ENCODE measurements around the gene BBX.

The BBX gene

DNA sequence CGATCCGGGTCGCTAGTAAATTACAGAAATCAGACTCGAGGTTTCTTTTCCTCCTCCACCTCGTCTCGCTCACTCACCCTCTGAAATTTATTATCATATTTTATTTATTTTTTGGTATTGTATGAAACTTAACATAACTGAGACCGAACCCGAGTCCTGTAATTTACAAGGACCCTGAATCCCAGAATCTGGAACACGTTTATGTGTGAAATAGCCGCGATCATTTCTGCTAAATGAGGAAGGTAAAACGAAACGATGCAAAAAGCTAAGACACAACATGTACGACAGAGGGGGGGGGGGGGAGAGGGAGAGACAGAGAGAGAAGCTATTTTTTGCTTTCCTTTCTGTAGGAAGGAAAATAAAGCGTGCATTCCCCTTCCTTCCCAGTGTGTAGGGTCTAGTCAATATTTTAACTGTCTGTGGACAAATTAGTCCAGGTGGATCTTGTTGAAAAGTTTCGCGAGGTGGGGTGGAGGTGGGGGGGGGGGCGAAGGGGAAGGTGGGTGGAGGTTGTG lies 1.6 kb downstream of the BBX start:
- Histone ChIP-seq H3K9ac (ENCODE audit: low read depth, low read length, poor library complexity) (no peak overlapping the region), H2BK15ac (ENCODE audit: low read length) (no peak overlapping the region), H2BK5ac (ENCODE audit: low read length) (peak overlapping the region; percentile 93), H3K9me3 (replicated peaks in 1 of 2; ENCODE audit: control insufficient read depth in 2 of 2, insufficient read depth in 1 of 2, low read depth in 1 of 2, low read length in 2 of 2) (no peaks in the 10 kb centered on the region), H2BK120ac (ENCODE audit: low read depth, low read length) (no peak overlapping the region), H3K4me3 (ENCODE audit: low read length in 2 of 2) (peak overlapping the region; percentile 93 to 96), H3K23ac (ENCODE audit: low read depth, low read length, poor library complexity) (no peak overlapping the region), H3K14ac (ENCODE audit: low read length) (no peak overlapping the region), H3K18ac (ENCODE audit: low read length) (no peak overlapping the region), H3K36me3 (replicated peaks in 1 of 2; ENCODE audit: control insufficient read depth in 2 of 2, insufficient read depth in 2 of 2, low read length in 2 of 2) (peaks cover 0 to 31% of the 10 kb centered on the region in 2 donors), H4K91ac (ENCODE audit: low read depth, low read length, poor library complexity) (no peak overlapping the region), H3K4ac (ENCODE audit: low read length) (no peak overlapping the region), H3K27ac (replicated peaks; ENCODE audit: low read length) (peak overlapping the region; percentile 93), H3K4me2 (ENCODE audit: insufficient read depth, low read length, poor library complexity, severe bottlenecking) (peak overlapping the region; percentile 99), H3K27me3 (ENCODE audit: control insufficient read depth in 3 of 3, insufficient read depth in 3 of 3, low read depth in 1 of 3, low read length in 3 of 3) (no peaks in the 10 kb centered on the region), H3K4me1 (ENCODE audit: control insufficient read depth in 2 of 2, insufficient read depth in 1 of 2, low read depth in 1 of 2, low read length in 2 of 2) (peaks cover 8 to 10% of the 10 kb centered on the region in 2 donors), H2BK12ac (ENCODE audit: low read length) (no peak overlapping the region), H3K79me1 (ENCODE audit: low read depth, low read length) (peaks cover 10% of the 10 kb centered on the region), H4K8ac (ENCODE audit: low read depth, low read length) (no peak overlapping the region), H2AK5ac (ENCODE audit: low read depth, low read length) (no peak overlapping the region), H2AFZ (ENCODE audit: low read length) (peak overlapping the region; percentile 90)
- no CpG with 5 or more reads among the region's 18 CpGs for WGBS, 2 donors (ENCODE audit: extremely low coverage in 2 of 2, insufficient read length in 2 of 2, insufficient replicate concordance in 1 of 2)
- peak; percentile 26 for DNase-seq (ENCODE audit: low spot score)

DNA sequence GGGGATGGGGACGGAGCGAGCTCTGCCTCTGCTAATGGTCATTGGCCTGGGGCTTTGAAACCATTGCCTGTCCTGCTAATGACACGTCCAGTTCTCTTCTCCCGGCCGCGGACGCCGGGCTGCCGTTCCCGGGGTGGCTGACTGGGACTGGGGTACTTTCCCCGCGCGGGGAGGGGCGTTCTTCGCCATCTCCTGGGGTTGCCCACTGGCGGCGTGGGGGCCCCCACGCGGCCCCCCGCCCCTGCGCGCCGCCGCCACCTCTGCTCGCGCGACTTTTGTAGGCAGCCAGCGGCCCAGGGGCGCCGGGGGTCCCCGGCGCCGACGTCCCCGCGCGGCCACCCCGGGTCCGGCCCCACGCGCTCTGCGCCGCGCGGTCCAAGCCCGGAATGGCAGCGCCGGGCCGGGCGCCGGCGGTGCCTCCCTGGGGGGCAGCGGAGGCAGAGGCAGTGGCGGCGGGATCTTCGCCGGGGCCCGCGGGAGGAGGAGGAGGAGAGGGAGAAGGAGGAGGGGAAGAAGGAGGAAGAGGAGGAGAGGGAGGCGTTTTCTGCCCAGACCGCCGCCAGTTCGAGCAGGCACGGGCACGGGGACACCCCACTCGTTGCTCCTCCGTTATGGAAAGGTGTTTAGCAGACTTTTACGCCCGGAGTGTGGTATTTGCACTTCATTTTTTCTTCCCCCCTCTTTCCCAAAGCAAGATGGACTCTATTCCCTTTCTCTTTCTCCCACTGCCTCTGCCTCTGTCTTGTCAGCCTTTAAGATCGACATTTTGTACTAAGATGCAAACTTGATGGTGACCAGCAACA lies 2.3 kb downstream of the BBX start:
- Histone ChIP-seq H3K14ac (ENCODE audit: low read length) (peak overlapping the region; percentile 56), H3K4me3 (ENCODE audit: low read length in 2 of 2) (peak overlapping the region; percentile 88 to 93), H3K27ac (replicated peaks; ENCODE audit: low read length) (no peak overlapping the region), H2BK120ac (ENCODE audit: low read depth, low read length) (no peak overlapping the region), H4K91ac (ENCODE audit: low read depth, low read length, poor library complexity) (no peak overlapping the region), H3K79me1 (ENCODE audit: low read depth, low read length) (peaks cover 10% of the 10 kb centered on the region), H2BK5ac (ENCODE audit: low read length) (no peak overlapping the region), H3K23ac (ENCODE audit: low read depth, low read length, poor library complexity) (peak overlapping the region; percentile 91), H3K36me3 (replicated peaks in 1 of 2; ENCODE audit: control insufficient read depth in 2 of 2, insufficient read depth in 2 of 2, low read length in 2 of 2) (peaks cover 0 to 37% of the 10 kb centered on the region in 2 donors), H3K27me3 (ENCODE audit: control insufficient read depth in 3 of 3, insufficient read depth in 3 of 3, low read depth in 1 of 3, low read length in 3 of 3) (no peaks in the 10 kb centered on the region), H4K8ac (ENCODE audit: low read depth, low read length) (no peak overlapping the region), H2AFZ (ENCODE audit: low read length) (peak overlapping the region; percentile 90), H3K18ac (ENCODE audit: low read length) (peak overlapping the region; percentile 96), H2BK12ac (ENCODE audit: low read length) (no peak overlapping the region), H3K9ac (ENCODE audit: low read depth, low read length, poor library complexity) (peak overlapping the region; percentile 90), H2BK15ac (ENCODE audit: low read length) (peak overlapping the region; percentile 37), H3K4me1 (ENCODE audit: control insufficient read depth in 2 of 2, insufficient read depth in 1 of 2, low read depth in 1 of 2, low read length in 2 of 2) (peaks cover 8 to 10% of the 10 kb centered on the region in 2 donors), H2AK5ac (ENCODE audit: low read depth, low read length) (peak overlapping the region; percentile 86), H3K4me2 (ENCODE audit: insufficient read depth, low read length, poor library complexity, severe bottlenecking) (peak overlapping the region; percentile 99), H3K9me3 (replicated peaks in 1 of 2; ENCODE audit: control insufficient read depth in 2 of 2, insufficient read depth in 1 of 2, low read depth in 1 of 2, low read length in 2 of 2) (no peaks in the 10 kb centered on the region), H3K4ac (ENCODE audit: low read length) (no peak overlapping the region)
- no CpG with 5 or more reads among the region's 70 CpGs for WGBS, 2 donors (ENCODE audit: extremely low coverage in 2 of 2, insufficient read length in 2 of 2, insufficient replicate concordance in 1 of 2)
- DNase-seq (ENCODE audit: low spot score) = peak; percentile 37

DNA sequence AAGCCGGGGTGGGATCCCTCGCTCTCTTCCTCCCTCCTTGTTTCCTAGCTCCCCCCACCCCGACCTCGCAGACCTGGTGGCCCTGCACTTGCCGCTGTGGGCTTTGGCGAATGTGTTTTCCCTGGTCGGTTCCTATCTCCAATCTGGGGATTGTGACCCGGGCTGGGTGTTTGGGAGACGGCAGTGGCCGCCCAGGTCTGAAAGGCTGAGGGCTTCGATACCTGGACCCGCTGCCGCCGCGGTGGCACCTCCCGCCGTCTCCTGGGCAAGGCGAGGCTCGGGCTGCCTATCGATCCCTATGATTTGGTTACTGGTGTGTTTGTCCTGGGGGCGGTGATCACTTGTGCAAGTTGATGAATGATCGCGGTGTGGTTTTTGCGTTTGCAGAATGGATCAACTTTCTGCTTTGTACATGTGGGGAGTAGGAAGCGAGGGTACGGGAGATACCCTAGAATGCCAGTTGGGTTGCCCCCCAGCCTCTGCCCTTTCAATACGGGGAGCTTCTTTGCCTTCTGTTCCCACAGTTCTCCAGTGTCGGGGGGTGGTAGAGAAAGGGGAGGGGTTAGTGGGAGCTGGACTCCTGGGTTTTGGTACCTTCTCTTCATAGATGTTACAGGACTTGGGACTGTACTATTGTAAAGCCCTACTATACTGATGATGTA lies 3.0 kb downstream of the BBX start:
- Histone ChIP-seq H3K4me2 (ENCODE audit: insufficient read depth, low read length, poor library complexity, severe bottlenecking) (peak overlapping the region; percentile 99), H3K23ac (ENCODE audit: low read depth, low read length, poor library complexity) (no peak overlapping the region), H3K27me3 (ENCODE audit: control insufficient read depth in 3 of 3, insufficient read depth in 3 of 3, low read depth in 1 of 3, low read length in 3 of 3) (no peaks in the 10 kb centered on the region), H2BK5ac (ENCODE audit: low read length) (no peak overlapping the region), H3K79me1 (ENCODE audit: low read depth, low read length) (peaks cover 10% of the 10 kb centered on the region), H3K4me1 (ENCODE audit: control insufficient read depth in 2 of 2, insufficient read depth in 1 of 2, low read depth in 1 of 2, low read length in 2 of 2) (peaks cover 8 to 10% of the 10 kb centered on the region in 2 donors), H4K91ac (ENCODE audit: low read depth, low read length, poor library complexity) (no peak overlapping the region), H3K4ac (ENCODE audit: low read length) (no peak overlapping the region), H3K4me3 (ENCODE audit: low read length in 2 of 2) (peak overlapping the region; percentile 88 to 93), H3K9me3 (replicated peaks in 1 of 2; ENCODE audit: control insufficient read depth in 2 of 2, insufficient read depth in 1 of 2, low read depth in 1 of 2, low read length in 2 of 2) (no peaks in the 10 kb centered on the region), H2BK15ac (ENCODE audit: low read length) (peak overlapping the region; percentile 37), H3K9ac (ENCODE audit: low read depth, low read length, poor library complexity) (peak overlapping the region; percentile 90), H2AFZ (ENCODE audit: low read length) (peak overlapping the region; percentile 90), H3K36me3 (replicated peaks in 1 of 2; ENCODE audit: control insufficient read depth in 2 of 2, insufficient read depth in 2 of 2, low read length in 2 of 2) (peaks cover 0 to 37% of the 10 kb centered on the region in 2 donors), H3K27ac (replicated peaks; ENCODE audit: low read length) (no peak overlapping the region), H3K14ac (ENCODE audit: low read length) (peak overlapping the region; percentile 56), H2AK5ac (ENCODE audit: low read depth, low read length) (peak overlapping the region; percentile 86), H4K8ac (ENCODE audit: low read depth, low read length) (no peak overlapping the region), H2BK12ac (ENCODE audit: low read length) (no peak overlapping the region), H3K18ac (ENCODE audit: low read length) (peak overlapping the region; percentile 94), H2BK120ac (ENCODE audit: low read depth, low read length) (no peak overlapping the region)
- no peak for DNase-seq (ENCODE audit: low spot score)
- WGBS, 2 donors (ENCODE audit: extremely low coverage in 2 of 2, insufficient read length in 2 of 2, insufficient replicate concordance in 1 of 2) = no CpG with 5 or more reads among the region's 28 CpGs

DNA sequence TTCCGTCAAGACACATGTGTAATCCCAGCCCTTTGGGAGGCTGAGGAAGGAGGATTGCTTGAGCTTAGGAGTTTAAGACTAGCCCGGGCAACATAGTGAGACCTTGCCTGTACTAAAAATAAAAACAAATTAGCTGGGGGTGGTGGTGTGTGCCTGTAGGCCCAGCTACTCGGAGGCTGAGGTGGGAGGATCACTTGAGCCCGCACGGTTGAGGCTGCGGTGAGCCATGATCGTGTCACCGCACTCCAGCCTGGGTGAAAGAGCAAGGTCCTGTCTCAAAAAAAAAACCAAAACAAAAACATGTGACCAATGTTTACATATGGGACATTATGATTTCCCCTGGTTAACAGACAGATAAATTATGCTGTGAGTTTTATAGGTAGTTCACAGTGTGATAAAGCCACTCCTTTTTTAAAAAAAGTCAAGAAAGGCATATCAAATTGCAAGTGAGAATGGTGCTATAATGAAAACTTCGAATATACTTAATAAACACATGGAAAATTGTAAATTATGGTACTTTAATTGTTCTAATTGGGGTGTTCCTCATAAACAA lies 9.2 kb downstream of the BBX start:
- Histone ChIP-seq H2AK5ac (ENCODE audit: low read depth, low read length) (no peak overlapping the region), H3K27ac (replicated peaks; ENCODE audit: low read length) (no peak overlapping the region), H4K8ac (ENCODE audit: low read depth, low read length) (no peak overlapping the region), H3K79me1 (ENCODE audit: low read depth, low read length) (peaks cover 2% of the 10 kb centered on the region), H3K36me3 (replicated peaks in 1 of 2; ENCODE audit: control insufficient read depth in 2 of 2, insufficient read depth in 2 of 2, low read length in 2 of 2) (peaks cover 0 to 46% of the 10 kb centered on the region in 2 donors), H4K91ac (ENCODE audit: low read depth, low read length, poor library complexity) (no peak overlapping the region), H2AFZ (ENCODE audit: low read length) (no peak overlapping the region), H3K23ac (ENCODE audit: low read depth, low read length, poor library complexity) (no peak overlapping the region), H2BK15ac (ENCODE audit: low read length) (no peak overlapping the region), H3K18ac (ENCODE audit: low read length) (no peak overlapping the region), H3K27me3 (ENCODE audit: control insufficient read depth in 3 of 3, insufficient read depth in 3 of 3, low read depth in 1 of 3, low read length in 3 of 3) (no peaks in the 10 kb centered on the region), H2BK120ac (ENCODE audit: low read depth, low read length) (no peak overlapping the region), H3K14ac (ENCODE audit: low read length) (no peak overlapping the region), H2BK12ac (ENCODE audit: low read length) (no peak overlapping the region), H2BK5ac (ENCODE audit: low read length) (no peak overlapping the region), H3K4me2 (ENCODE audit: insufficient read depth, low read length, poor library complexity, severe bottlenecking) (no peak overlapping the region), H3K4me3 (ENCODE audit: low read length in 2 of 2) (no peak overlapping the region), H3K4me1 (ENCODE audit: control insufficient read depth in 2 of 2, insufficient read depth in 1 of 2, low read depth in 1 of 2, low read length in 2 of 2) (peaks cover 0 to 1% of the 10 kb centered on the region in 2 donors), H3K9ac (ENCODE audit: low read depth, low read length, poor library complexity) (no peak overlapping the region), H3K4ac (ENCODE audit: low read length) (no peak overlapping the region), H3K9me3 (replicated peaks in 1 of 2; ENCODE audit: control insufficient read depth in 2 of 2, insufficient read depth in 1 of 2, low read depth in 1 of 2, low read length in 2 of 2) (no peaks in the 10 kb centered on the region)
- no CpG with 5 or more reads among the region's 9 CpGs for WGBS, 2 donors (ENCODE audit: extremely low coverage in 2 of 2, insufficient read length in 2 of 2, insufficient replicate concordance in 1 of 2)
- no peak for DNase-seq (ENCODE audit: low spot score)
